Measurements from ENCODE around the gene CREB5. TPM values are rescaled to one million over a fixed set of nuclear protein-coding genes. Genes with fewer than 3 reads are reported as not detected.

The CREB5 gene
- total RNA-seq, 1 donor from 2014 or later: 10.3 TPM

DNA sequence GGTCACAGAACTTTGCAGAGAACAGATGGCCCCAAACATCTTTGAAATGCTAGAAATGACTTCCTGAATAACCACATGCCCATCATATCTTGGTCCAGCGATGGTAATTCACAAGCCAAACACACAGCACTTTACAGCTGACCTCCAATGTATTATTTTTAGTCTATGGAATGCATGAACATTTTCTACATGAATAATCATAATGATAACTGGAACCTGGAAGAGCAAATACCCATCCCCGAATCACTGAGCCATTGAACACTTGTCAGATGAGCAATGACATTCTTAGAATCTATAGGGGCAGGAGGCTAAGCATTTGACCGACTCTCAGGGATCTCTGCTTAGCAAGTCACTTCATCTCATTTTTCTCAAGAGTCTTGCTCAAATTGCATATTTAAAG lies 167.3 kb downstream of the CREB5 start:
- ATAC-seq: no peak

DNA sequence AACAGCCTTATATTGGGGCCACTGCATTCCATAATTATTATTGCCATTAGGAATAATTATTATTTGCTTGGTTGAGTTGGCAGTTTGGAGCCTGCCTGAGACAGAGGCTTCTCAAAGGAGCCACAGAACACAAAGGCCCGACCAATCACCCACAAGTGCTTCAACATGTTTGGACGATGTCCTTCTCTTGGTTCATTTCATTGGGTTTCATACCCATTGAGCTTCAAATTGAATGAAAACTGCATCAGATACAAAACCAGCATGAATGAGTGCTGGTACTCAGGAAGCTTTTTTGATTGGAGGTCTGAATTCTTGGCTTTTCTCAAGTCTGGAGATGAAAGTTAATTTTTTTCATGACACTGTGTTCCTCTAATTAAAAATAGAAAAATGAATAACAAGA lies 168.3 kb downstream of the CREB5 start:
- TF ChIP-seq, protein P1, sequence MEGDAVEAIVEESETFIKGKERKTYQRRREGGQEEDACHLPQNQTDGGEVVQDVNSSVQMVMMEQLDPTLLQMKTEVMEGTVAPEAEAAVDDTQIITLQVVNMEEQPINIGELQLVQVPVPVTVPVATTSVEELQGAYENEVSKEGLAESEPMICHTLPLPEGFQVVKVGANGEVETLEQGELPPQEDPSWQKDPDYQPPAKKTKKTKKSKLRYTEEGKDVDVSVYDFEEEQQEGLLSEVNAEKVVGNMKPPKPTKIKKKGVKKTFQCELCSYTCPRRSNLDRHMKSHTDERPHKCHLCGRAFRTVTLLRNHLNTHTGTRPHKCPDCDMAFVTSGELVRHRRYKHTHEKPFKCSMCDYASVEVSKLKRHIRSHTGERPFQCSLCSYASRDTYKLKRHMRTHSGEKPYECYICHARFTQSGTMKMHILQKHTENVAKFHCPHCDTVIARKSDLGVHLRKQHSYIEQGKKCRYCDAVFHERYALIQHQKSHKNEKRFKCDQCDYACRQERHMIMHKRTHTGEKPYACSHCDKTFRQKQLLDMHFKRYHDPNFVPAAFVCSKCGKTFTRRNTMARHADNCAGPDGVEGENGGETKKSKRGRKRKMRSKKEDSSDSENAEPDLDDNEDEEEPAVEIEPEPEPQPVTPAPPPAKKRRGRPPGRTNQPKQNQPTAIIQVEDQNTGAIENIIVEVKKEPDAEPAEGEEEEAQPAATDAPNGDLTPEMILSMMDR (IDR thresholded peaks at IDR 0.05): no peak
- Histone ChIP-seq H3K27ac (no peak overlapping the region), H3K4me1 (no peaks in the 10 kb centered on the region), H3K36me3 (no peaks in the 10 kb centered on the region), H3K9me3 (no peaks in the 10 kb centered on the region), H3K4me3 (no peak overlapping the region), H3K27me3 (ENCODE audit: low read depth) (peaks cover under 1% of the 10 kb centered on the region)
- intact Hi-C loops (cut with DNase I): no loop called here
- no peak for ATAC-seq
- no peak for DNase-seq

More for the DNA sequence above, 167.3 kb downstream of the CREB5 start:
- Histone ChIP-seq H3K36me3 (no peaks in the 10 kb centered on the region), H3K9me3 (no peaks in the 10 kb centered on the region), H3K4me3 (no peak overlapping the region), H3K27me3 (ENCODE audit: low read depth) (peaks cover 5% of the 10 kb centered on the region), H3K4me1 (no peaks in the 10 kb centered on the region), H3K27ac (no peak overlapping the region)
- DNase-seq: no peak
- TF ChIP-seq, protein P1 (IDR thresholded peaks at IDR 0.05): no peak
- intact Hi-C loops (cut with DNase I): no loop called here

DNA sequence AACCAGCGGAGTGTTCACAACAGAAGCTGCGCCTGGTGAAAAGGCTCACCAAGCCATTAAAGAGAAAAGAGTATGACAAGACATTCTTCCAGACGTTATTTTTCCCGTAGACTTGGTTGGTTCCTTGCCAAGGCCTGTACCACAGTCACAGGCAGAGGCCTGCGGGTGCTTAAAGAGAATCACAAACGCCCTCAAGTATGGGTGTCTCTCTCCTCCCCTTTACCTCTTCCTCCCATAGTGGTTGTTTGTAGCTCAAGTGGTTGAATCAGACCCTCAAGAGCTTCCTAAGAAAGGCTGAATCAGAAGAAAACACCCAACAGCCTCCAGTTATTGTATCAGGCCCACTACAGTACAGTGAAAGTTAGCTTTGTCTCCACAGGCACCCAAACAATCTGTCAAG lies 169.0 kb downstream of the CREB5 start:
- intact Hi-C loops (cut with DNase I): no loop called here
- Histone ChIP-seq H3K9me3 (no peaks in the 10 kb centered on the region), H3K36me3 (no peaks in the 10 kb centered on the region), H3K4me1 (no peaks in the 10 kb centered on the region), H3K27ac (no peak overlapping the region), H3K27me3 (ENCODE audit: low read depth) (no peaks in the 10 kb centered on the region), H3K4me3 (no peak overlapping the region)
- no peak for ATAC-seq
- TF ChIP-seq, protein P1 (IDR thresholded peaks at IDR 0.05): no peak
- DNase-seq: no peak

DNA sequence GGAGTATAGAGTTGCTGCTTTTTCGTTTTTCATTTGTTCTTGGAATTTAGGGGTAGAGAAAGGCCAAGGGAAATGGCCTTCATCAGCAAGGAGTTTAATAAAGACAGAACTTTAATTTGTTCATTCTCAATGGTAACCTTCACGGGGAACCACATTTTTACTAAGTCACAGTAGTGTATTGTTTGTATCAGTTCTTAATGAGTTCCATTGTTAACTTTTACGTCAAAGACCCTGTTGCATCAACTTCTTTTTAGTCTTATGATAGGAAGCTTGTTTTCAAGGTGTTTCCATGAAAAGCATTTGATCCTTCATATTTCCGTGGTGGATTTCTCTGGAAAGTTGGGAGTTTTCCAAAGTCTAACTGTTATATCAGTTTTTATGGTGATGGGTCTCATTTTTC lies 169.9 kb downstream of the CREB5 start:
- H3K27ac ChIP-seq: no peak overlapping the region
- ATAC-seq (no peak), DNase-seq (no peak)
- intact Hi-C loops (cut with DNase I): no loop called here
- no peaks in the 10 kb centered on the region for H3K36me3 ChIP-seq
- TF ChIP-seq, protein P1 (IDR thresholded peaks at IDR 0.05): no peak
- no peaks in the 10 kb centered on the region for H3K27me3 ChIP-seq (ENCODE audit: low read depth)
- H3K9me3 ChIP-seq: no peaks in the 10 kb centered on the region
- no peak overlapping the region for H3K4me3 ChIP-seq
- no peaks in the 10 kb centered on the region for H3K4me1 ChIP-seq

DNA sequence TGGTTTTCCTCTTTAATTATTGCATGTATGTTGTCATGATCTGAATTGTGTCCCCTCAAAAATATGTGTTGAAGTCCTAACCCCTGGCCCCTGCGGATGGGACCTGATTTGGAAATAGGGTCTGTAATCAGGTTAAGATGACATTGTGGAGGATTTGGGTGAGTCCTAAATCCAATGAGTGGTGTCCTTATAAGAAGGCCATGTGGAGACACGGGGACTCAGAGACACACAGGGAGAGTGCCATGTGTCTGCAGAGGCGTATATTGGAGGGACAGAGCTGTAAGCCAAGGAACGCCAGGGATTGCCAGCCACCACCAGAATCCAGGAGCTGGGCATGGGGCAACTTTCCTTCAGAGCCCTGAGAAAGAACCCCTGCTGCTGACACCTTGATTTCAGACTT lies 171.9 kb downstream of the CREB5 start:
- no peak overlapping the region for H3K4me3 ChIP-seq
- no peak for ATAC-seq
- no peaks in the 10 kb centered on the region for H3K4me1 ChIP-seq
- no peaks in the 10 kb centered on the region for H3K27me3 ChIP-seq (ENCODE audit: low read depth)
- intact Hi-C loops (cut with DNase I): no loop called here
- no peaks in the 10 kb centered on the region for H3K9me3 ChIP-seq
- no peaks in the 10 kb centered on the region for H3K36me3 ChIP-seq
- TF ChIP-seq, protein P1 (IDR thresholded peaks at IDR 0.05): no peak
- no peak for DNase-seq
- H3K27ac ChIP-seq: no peak overlapping the region

DNA sequence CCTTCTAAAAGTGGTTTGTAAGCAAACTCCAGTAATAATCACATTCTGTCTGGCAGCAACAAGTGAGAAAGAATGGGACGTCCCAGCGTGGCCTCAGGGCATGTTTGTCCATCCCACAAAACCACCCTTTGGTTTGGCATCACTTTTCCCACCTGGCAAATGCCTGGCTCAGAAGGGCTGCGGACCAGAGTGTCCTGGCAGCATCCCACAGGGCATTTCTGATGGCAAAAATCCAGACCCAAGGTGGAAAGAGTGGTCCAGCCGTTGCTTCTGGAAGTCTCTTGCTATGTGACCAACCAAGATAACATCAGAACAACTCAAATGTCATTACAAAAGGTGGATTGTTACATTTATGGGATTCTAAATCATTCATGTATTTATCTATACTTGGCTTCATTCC lies 174.4 kb downstream of the CREB5 start:
- DNase-seq (no peak), ATAC-seq (no peak)
- Histone ChIP-seq H3K27ac (no peak overlapping the region), H3K9me3 (no peaks in the 10 kb centered on the region), H3K4me3 (no peak overlapping the region), H3K4me1 (no peaks in the 10 kb centered on the region), H3K27me3 (ENCODE audit: low read depth) (no peaks in the 10 kb centered on the region), H3K36me3 (no peaks in the 10 kb centered on the region)
- intact Hi-C loops (cut with DNase I): no loop called here
- TF ChIP-seq, protein P1 (IDR thresholded peaks at IDR 0.05): no peak

Data from lower lobe of right lung (tissue), 2 donors.